Erythroblast (primary cell): ENCODE results near the gene PCDH8.

Experiments
- DNase-seq, 2 experiments: peaks; one replicate each; lab custom pipeline; 2025; lab: John Stamatoyannopoulos, UW
- GATA1 ChIP-seq: IDR thresholded peaks from 2 replicates; pipeline ENCODE4 v1.6.1; 2011; ENCODE audit warnings: low read depth, mild to moderate bottlenecking, control low read depth, low read length, moderate library complexity
- POLR2A ChIP-seq: IDR thresholded peaks from 2 replicates; pipeline ENCODE4 v1.6.1; 2011; ENCODE audit warnings: mild to moderate bottlenecking, low read length

PCDH8 gene

GRCh38 chr13:52848455-52849195 is at the start of gene PCDH8:
TSS of gene PCDH8 (minus strand) at chr13:52848640. CDS start at chr13:52848436, 204 bp downstream.
- TF ChIP-seq GATA1 (no peak), POLR2A (no peak)
- peak; percentile 5 for DNase-seq

- TF ChIP-seq POLR2A, result no peak
- TF ChIP-seq GATA1, result no peak
- peak; percentile 3 to 19 for DNase-seq
These were observed 48.6 kb upstream of the PCDH8 start for GRCh38 chr13:52896827-52897659.

- TF ChIP-seq POLR2A, result no peak
- TF ChIP-seq GATA1, result no peak
- DNase-seq, result no peak
These were observed 46.0 kb upstream of the PCDH8 start for GRCh38 chr13:52894413-52894812.

GRCh38 chr13:52892925-52893324 is 44.5 kb upstream of the PCDH8 start:
- no peak for DNase-seq
- TF ChIP-seq POLR2A (no peak), GATA1 (no peak)

GRCh38 chr13:52891706-52892105 is 43.3 kb upstream of the PCDH8 start:
- no peak for DNase-seq
- TF ChIP-seq POLR2A (no peak), GATA1 (no peak)

GRCh38 chr13:52887165-52887564 is 38.7 kb upstream of the PCDH8 start:
- no peak for TF ChIP-seq POLR2A
- TF ChIP-seq GATA1, result no peak
- no peak for DNase-seq

- DNase-seq, result no peak
- no peak for TF ChIP-seq POLR2A
- no peak for TF ChIP-seq GATA1
These were observed 36.7 kb upstream of the PCDH8 start for GRCh38 chr13:52885141-52885540.

GRCh38 chr13:52884429-52885010 is 36.1 kb upstream of the PCDH8 start:
- no peak for DNase-seq
- TF ChIP-seq POLR2A (no peak), GATA1 (no peak)

GRCh38 chr13:52882785-52883184 is 34.3 kb upstream of the PCDH8 start:
- TF ChIP-seq GATA1 (no peak), POLR2A (no peak)
- DNase-seq, result no peak

GRCh38 chr13:52879950-52880741 is 31.7 kb upstream of the PCDH8 start:
- DNase-seq, result no peak
- TF ChIP-seq GATA1 (no peak), POLR2A (no peak)

- no peak for DNase-seq
- TF ChIP-seq GATA1, result no peak
- TF ChIP-seq POLR2A, result no peak
These were observed 30.4 kb upstream of the PCDH8 start for GRCh38 chr13:52878831-52879230.

GRCh38 chr13:52870143-52870542 is 21.7 kb upstream of the PCDH8 start:
- DNase-seq, result no peak
- TF ChIP-seq GATA1 (no peak), POLR2A (no peak)

GRCh38 chr13:52869621-52870020 is 21.2 kb upstream of the PCDH8 start:
- TF ChIP-seq GATA1 (no peak), POLR2A (no peak)
- DNase-seq, result no peak

- no peak for TF ChIP-seq POLR2A
- TF ChIP-seq GATA1, result no peak
These were observed 20.6 kb upstream of the PCDH8 start for GRCh38 chr13:52869050-52869449.

More at GRCh38 chr13:52869050-52869449, 20.6 kb upstream of the PCDH8 start:
- DNase-seq, result no peak
